HepG2 (cell line): ENCODE data around the gene CDK6. TPM values are rescaled to one million over a fixed set of nuclear protein-coding genes. Genes with fewer than 3 reads are reported as not detected.

Source experiments
- ATF7 ChIP-seq, 2 experiments: fragments of 450-650 bp in 1 of 2; sonication (generic) in 1 of 2; formaldehyde crosslinking in 1 of 2; IDR thresholded peaks; 2 replicates each; pipeline versions ENCODE4 v1.4.0 to v1.6.1; 2016 to 2020; ENCODE audit warnings: antibody characterized with exemption in 1 of 2, mild to moderate bottlenecking in 1 of 2, missing genetic modification reagents in 1 of 2
- FOSL2 ChIP-seq: sonication (generic); formaldehyde crosslinking; IDR thresholded peaks from 2 replicates; pipeline ENCODE4 v1.4.0; 2020; ENCODE audit warnings: missing genetic modification reagents
- KAT8 ChIP-seq: IDR thresholded peaks from 2 replicates; pipeline ENCODE4 v1.6.1; 2016; ENCODE audit warnings: missing genetic modification reagents, missing compliant biosample characterization
- KMT2A ChIP-seq: sonication (generic); formaldehyde crosslinking; IDR thresholded peaks from 2 replicates; pipeline ENCODE4 v1.4.0; 2020; ENCODE audit warnings: missing genetic modification reagents
- SRSF9 ChIP-seq: fragments of 200-400 bp; formaldehyde crosslinking; IDR thresholded peaks from 2 replicates; pipeline ENCODE4 v1.6.1; 2018; ENCODE audit warnings: borderline replicate concordance, mild to moderate bottlenecking, low read depth, low read length; ENCODE audit not compliant: insufficient read depth, poor library complexity, severe bottlenecking
- ZNF160 ChIP-seq: sonication (generic); formaldehyde crosslinking; IDR thresholded peaks from 2 replicates; pipeline ENCODE4 v1.8.0; 2022; ENCODE audit warnings: mild to moderate bottlenecking, inconsistent platforms, missing genetic modification reagents
- ZNF205 ChIP-seq: IDR thresholded peaks from 2 replicates; pipeline ENCODE4 v1.6.1; 2018; ENCODE audit warnings: missing biosample characterization, missing genetic modification reagents
- ZNF510 ChIP-seq: sonication (generic); formaldehyde crosslinking; IDR thresholded peaks from 2 replicates; pipeline ENCODE4 v1.4.0; 2020; ENCODE audit warnings: low read depth, mild to moderate bottlenecking, missing genetic modification reagents
- ZNF569 ChIP-seq: sonication (generic); formaldehyde crosslinking; IDR thresholded peaks from 2 replicates; pipeline ENCODE4 v1.5.0; 2020; ENCODE audit warnings: mild to moderate bottlenecking, missing genetic modification reagents, moderate library complexity, borderline replicate concordance
- polyA plus RNA-seq, 8 experiments: library from polyadenylated mRNA; depleted of rRNA in 3 of 8; stranded (reverse) in 7 of 8; unstranded in 1 of 8; fragments of >200 nt; fragmentation: Illumina TruSeq in 4 of 8; extraction: Trizol in 4 of 8; gene quantifications; 2 replicates each; pipeline versions ENCODE4 v1.2.1 to v1.2.3, GENCODE V29; 2011 to 2016; ENCODE audit warnings: low read depth in 4 of 8, missing spikeins in 1 of 8, mixed read lengths in 1 of 8; ENCODE audit not compliant: insufficient read depth in 1 of 8
- total RNA-seq, 5 experiments: library from RNA; depleted of rRNA; stranded (reverse); fragments of >200 nt; fragmentation: Illumina TruSeq; extraction: Trizol; gene quantifications; 2 replicates each; pipeline ENCODE4 v1.2.3, GENCODE V29; 2016; ENCODE audit warnings: low read depth in 1 of 5
- TF ChIP-seq, protein P1 (sequence below): IDR thresholded peaks from 2 replicates; pipeline ENCODE4 v1.6.1; 2018; ENCODE audit warnings: missing genetic modification reagents, mild to moderate bottlenecking, missing compliant biosample characterization
- TF ChIP-seq, protein P2 (sequence below): sonication (generic); formaldehyde crosslinking; conservative IDR thresholded peaks from 2 replicates; pipeline ENCODE4 v1.4.0; 2020; ENCODE audit warnings: missing genetic modification reagents
- TF ChIP-seq, protein P3 (sequence below): sonication (generic); formaldehyde crosslinking; IDR thresholded peaks from 2 replicates; pipeline ENCODE4 v1.5.0; 2020; ENCODE audit warnings: missing genetic modification reagents
- TF ChIP-seq, protein P4 (sequence below): sonication (generic); formaldehyde crosslinking; IDR thresholded peaks from 2 replicates; pipeline ENCODE4 v1.4.0; 2020; ENCODE audit warnings: missing genetic modification reagents
- TF ChIP-seq, protein P5 (sequence below): IDR thresholded peaks from 2 replicates; pipeline ENCODE4 v1.6.1; 2016; ENCODE audit warnings: low read depth
- TF ChIP-seq, protein P6 (sequence below): sonication (generic); formaldehyde crosslinking; IDR thresholded peaks from 2 replicates; pipeline ENCODE4 v1.8.1; 2023; ENCODE audit warnings: mild to moderate bottlenecking, missing genetic modification reagents, borderline replicate concordance
- TF ChIP-seq, protein P7 (sequence below): IDR thresholded peaks from 2 replicates; pipeline ENCODE4 v1.6.1; 2016; ENCODE audit warnings: mild to moderate bottlenecking

Gene CDK6
- total and polyA plus RNA-seq, 2 of the 13 experiments (the other 11 are each of a cell fraction or from before 2014, with no cell fraction given): 34.6 to 90.8 TPM

DNA sequence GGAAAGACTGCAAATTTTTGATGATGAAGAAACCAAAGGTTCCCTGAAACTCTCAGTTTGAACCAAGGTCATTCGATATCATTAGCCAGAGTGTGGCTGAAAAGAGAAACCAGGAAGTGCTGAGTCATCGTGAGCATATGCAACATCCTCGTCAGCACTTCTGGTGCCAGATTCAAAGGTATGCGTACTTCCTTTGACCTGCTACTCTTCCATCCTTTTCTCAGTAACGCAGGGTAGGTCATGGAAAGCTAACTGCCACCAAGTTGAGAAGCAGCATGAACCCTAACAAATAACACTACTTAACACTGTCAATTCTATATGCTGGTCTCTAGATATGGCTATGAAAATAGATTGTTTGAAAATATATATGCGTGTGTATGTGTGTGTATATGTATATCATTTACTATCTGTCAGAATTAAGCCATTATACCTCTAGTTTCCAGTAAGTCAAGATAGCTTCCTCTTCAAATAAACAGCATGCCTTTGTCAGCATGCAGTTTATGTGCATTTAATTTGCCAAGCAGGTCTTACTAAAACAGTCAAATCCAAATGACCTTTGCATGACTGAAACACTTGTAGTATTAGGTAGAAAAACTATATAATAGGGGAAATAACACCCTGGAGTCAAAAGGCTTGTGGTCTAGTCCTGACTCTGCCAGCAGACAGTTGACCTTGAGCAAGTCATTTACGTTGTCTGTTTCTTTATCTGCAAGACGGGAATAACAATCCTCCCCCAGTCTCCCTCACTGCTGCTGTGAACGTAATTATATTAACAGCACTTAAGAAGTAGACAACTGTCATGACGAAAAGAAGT is 26.4 kb downstream of the CDK6 start (continued):
- TF ChIP-seq, protein P1, sequence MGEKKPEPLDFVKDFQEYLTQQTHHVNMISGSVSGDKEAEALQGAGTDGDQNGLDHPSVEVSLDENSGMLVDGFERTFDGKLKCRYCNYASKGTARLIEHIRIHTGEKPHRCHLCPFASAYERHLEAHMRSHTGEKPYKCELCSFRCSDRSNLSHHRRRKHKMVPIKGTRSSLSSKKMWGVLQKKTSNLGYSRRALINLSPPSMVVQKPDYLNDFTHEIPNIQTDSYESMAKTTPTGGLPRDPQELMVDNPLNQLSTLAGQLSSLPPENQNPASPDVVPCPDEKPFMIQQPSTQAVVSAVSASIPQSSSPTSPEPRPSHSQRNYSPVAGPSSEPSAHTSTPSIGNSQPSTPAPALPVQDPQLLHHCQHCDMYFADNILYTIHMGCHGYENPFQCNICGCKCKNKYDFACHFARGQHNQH: peak; percentile 82; the same call in 1 of the 2 replicates
- TF ChIP-seq KMT2A (CRISPR knock-in tag) (peak; percentile 92; the same call in 1 of the 2 replicates), ZNF510 (CRISPR knock-in tag) (0 out of 2 replicates have a peak, but pooled peaks have one; percentile 59), ZNF569 (CRISPR knock-in tag) (no peak), ZNF205 (CRISPR knock-in tag) (peak; percentile 28; the same call in 1 of the 2 replicates), ATF7 (IDR thresholded peaks at IDR 0.05) (no peak), ATF7 (CRISPR knock-in tag; IDR thresholded peaks at IDR 0.05) (no peak), SRSF9 (no peak), KAT8 (peak; percentile 77), ZNF160 (CRISPR knock-in tag) (no peak), FOSL2 (peak; percentile 94)
- TF ChIP-seq, protein P2, sequence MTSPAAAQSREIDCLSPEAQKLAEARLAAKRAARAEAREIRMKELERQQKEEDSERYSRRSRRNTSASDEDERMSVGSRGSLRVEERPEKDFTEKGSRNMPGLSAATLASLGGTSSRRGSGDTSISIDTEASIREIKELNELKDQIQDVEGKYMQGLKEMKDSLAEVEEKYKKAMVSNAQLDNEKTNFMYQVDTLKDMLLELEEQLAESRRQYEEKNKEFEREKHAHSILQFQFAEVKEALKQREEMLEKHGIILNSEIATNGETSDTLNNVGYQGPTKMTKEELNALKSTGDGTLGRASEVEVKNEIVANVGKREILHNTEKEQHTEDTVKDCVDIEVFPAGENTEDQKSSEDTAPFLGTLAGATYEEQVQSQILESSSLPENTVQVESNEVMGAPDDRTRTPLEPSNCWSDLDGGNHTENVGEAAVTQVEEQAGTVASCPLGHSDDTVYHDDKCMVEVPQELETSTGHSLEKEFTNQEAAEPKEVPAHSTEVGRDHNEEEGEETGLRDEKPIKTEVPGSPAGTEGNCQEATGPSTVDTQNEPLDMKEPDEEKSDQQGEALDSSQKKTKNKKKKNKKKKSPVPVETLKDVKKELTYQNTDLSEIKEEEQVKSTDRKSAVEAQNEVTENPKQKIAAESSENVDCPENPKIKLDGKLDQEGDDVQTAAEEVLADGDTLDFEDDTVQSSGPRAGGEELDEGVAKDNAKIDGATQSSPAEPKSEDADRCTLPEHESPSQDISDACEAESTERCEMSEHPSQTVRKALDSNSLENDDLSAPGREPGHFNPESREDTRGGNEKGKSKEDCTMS (CRISPR knock-in tag): no peak
- TF ChIP-seq, protein P3, sequence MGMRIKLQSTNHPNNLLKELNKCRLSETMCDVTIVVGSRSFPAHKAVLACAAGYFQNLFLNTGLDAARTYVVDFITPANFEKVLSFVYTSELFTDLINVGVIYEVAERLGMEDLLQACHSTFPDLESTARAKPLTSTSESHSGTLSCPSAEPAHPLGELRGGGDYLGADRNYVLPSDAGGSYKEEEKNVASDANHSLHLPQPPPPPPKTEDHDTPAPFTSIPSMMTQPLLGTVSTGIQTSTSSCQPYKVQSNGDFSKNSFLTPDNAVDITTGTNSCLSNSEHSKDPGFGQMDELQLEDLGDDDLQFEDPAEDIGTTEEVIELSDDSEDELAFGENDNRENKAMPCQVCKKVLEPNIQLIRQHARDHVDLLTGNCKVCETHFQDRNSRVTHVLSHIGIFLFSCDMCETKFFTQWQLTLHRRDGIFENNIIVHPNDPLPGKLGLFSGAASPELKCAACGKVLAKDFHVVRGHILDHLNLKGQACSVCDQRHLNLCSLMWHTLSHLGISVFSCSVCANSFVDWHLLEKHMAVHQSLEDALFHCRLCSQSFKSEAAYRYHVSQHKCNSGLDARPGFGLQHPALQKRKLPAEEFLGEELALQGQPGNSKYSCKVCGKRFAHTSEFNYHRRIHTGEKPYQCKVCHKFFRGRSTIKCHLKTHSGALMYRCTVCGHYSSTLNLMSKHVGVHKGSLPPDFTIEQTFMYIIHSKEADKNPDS: peak; percentile 39; the same call in 1 of the 2 replicates
- TF ChIP-seq, protein P4, sequence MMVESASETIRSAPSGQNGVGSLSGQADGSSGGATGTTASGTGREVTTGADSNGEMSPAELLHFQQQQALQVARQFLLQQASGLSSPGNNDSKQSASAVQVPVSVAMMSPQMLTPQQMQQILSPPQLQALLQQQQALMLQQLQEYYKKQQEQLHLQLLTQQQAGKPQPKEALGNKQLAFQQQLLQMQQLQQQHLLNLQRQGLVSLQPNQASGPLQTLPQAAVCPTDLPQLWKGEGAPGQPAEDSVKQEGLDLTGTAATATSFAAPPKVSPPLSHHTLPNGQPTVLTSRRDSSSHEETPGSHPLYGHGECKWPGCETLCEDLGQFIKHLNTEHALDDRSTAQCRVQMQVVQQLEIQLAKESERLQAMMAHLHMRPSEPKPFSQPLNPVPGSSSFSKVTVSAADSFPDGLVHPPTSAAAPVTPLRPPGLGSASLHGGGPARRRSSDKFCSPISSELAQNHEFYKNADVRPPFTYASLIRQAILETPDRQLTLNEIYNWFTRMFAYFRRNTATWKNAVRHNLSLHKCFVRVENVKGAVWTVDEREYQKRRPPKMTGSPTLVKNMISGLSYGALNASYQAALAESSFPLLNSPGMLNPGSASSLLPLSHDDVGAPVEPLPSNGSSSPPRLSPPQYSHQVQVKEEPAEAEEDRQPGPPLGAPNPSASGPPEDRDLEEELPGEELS (CRISPR knock-in tag): no peak
- TF ChIP-seq, protein P5, sequence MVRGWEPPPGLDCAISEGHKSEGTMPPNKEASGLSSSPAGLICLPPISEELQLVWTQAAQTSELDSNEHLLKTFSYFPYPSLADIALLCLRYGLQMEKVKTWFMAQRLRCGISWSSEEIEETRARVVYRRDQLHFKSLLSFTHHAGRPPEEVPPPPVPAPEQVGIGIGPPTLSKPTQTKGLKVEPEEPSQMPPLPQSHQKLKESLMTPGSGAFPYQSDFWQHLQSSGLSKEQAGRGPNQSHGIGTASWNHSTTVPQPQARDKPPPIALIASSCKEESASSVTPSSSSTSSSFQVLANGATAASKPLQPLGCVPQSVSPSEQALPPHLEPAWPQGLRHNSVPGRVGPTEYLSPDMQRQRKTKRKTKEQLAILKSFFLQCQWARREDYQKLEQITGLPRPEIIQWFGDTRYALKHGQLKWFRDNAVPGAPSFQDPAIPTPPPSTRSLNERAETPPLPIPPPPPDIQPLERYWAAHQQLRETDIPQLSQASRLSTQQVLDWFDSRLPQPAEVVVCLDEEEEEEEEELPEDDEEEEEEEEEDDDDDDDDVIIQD: peak; percentile 98
- TF ChIP-seq, protein P6, sequence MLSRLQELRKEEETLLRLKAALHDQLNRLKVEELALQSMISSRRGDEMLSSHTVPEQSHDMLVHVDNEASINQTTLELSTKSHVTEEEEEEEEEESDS (CRISPR knock-in tag): no peak
- TF ChIP-seq, protein P7, sequence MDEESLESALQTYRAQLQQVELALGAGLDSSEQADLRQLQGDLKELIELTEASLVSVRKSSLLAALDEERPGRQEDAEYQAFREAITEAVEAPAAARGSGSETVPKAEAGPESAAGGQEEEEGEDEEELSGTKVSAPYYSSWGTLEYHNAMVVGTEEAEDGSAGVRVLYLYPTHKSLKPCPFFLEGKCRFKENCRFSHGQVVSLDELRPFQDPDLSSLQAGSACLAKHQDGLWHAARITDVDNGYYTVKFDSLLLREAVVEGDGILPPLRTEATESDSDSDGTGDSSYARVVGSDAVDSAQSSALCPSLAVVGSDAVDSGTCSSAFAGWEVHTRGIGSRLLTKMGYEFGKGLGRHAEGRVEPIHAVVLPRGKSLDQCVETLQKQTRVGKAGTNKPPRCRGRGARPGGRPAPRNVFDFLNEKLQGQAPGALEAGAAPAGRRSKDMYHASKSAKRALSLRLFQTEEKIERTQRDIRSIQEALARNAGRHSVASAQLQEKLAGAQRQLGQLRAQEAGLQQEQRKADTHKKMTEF (CRISPR knock-in tag): peak; percentile 65; the same call in 1 of the 2 replicates
